K562 (cell line): ENCODE data around the gene MED20. TPM values are rescaled to one million over a fixed set of nuclear protein-coding genes. Genes with fewer than 3 reads are reported as not detected.

Experiments used
- ARID3A ChIP-seq: IDR thresholded peaks from 2 replicates; pipeline ENCODE4 v1.6.1; 2012; ENCODE audit warnings: low read depth, low read length, improper control_type of control experiment, borderline replicate concordance
- CEBPG ChIP-seq, 3 experiments: fragments of 200-800 bp in 1 of 3; sonication (Bioruptor generic) in 1 of 3; sonication (generic) in 1 of 3; formaldehyde crosslinking in 1 of 3; IDR thresholded peaks in 2 of 3; conservative IDR thresholded peaks in 1 of 3; 2 replicates each; pipeline versions ENCODE4 v1.6.1 to v1.8.0; 2016 to 2022; ENCODE audit warnings: missing compliant biosample characterization in 2 of 3, missing genetic modification characterization in 2 of 3, mild to moderate bottlenecking in 1 of 3, missing genetic modification reagents in 1 of 3
- CLOCK ChIP-seq: fragments of 250-450 bp; sonication (Bioruptor Pico); IDR thresholded peaks from 2 replicates; pipeline ENCODE4 v1.4.0; 2020; ENCODE audit warnings: mild to moderate bottlenecking, moderate library complexity, borderline replicate concordance
- HNRNPL ChIP-seq: fragments of 200-400 bp; formaldehyde crosslinking; IDR thresholded peaks from 2 replicates; pipeline ENCODE4 v1.6.1; 2017; ENCODE audit warnings: low read depth, mild to moderate bottlenecking, low read length
- HOXB6 ChIP-seq: fragments of 250-450 bp; sonication (Bioruptor Pico); IDR thresholded peaks from 2 replicates; pipeline ENCODE4 v1.5.1; 2022; ENCODE audit warnings: mild to moderate bottlenecking, borderline replicate concordance
- KAT7 ChIP-seq: sonication (generic); formaldehyde crosslinking; IDR thresholded peaks from 2 replicates; pipeline ENCODE4 v1.8.0; 2022; ENCODE audit warnings: missing genetic modification reagents, mild to moderate bottlenecking, borderline replicate concordance
- MITF ChIP-seq: IDR thresholded peaks from 2 replicates; pipeline ENCODE4 v1.6.1; 2014; ENCODE audit warnings: antibody characterized with exemption
- POLR3G ChIP-seq: IDR thresholded peaks from 2 replicates; pipeline ENCODE4 v1.6.1; 2011; ENCODE audit not compliant: insufficient read length, insufficient replicate concordance; ENCODE audit errors: extremely low read depth
- RBFOX2 ChIP-seq: fragments of 200-400 bp; formaldehyde crosslinking; IDR thresholded peaks from 2 replicates; pipeline ENCODE4 v1.6.1; 2017; ENCODE audit warnings: low read depth, mild to moderate bottlenecking, low read length, moderate library complexity
- SREBF2 ChIP-seq: sonication (generic); formaldehyde crosslinking; IDR thresholded peaks from 2 replicates; pipeline ENCODE4 v1.4.0; 2020; ENCODE audit warnings: mild to moderate bottlenecking, missing genetic modification reagents
- STAT5B ChIP-seq: fragments of 250-450 bp; sonication (Bioruptor Pico); IDR thresholded peaks from 2 replicates; pipeline ENCODE4 v1.8.0; 2021; ENCODE audit warnings: mild to moderate bottlenecking, inconsistent platforms
- ZBTB17 ChIP-seq: fragments of 450-650 bp; formaldehyde crosslinking; IDR thresholded peaks from 2 replicates; pipeline ENCODE4 v1.4.0; 2020; ENCODE audit warnings: mild to moderate bottlenecking
- ZNF511 ChIP-seq: sonication (generic); formaldehyde crosslinking; IDR thresholded peaks from 2 replicates; pipeline ENCODE4 v1.8.0; 2022; ENCODE audit warnings: mild to moderate bottlenecking, missing genetic modification reagents
- ZNF57 ChIP-seq: fragments of 450-650 bp; formaldehyde crosslinking; IDR thresholded peaks from 2 replicates; pipeline ENCODE4 v1.4.0; 2020; ENCODE audit warnings: mild to moderate bottlenecking, moderate library complexity
- ZNF699 ChIP-seq: fragments of 250-450 bp; sonication (Bioruptor Pico); IDR thresholded peaks from 2 replicates; pipeline ENCODE4 v1.8.0; 2021; ENCODE audit warnings: mild to moderate bottlenecking, moderate library complexity; ENCODE audit not compliant: insufficient replicate concordance
- polyA plus RNA-seq, 8 experiments: library from polyadenylated mRNA; depleted of rRNA in 4 of 8; stranded (reverse) in 5 of 8; unstranded in 3 of 8; fragments of >200 nt; fragmentation: Nextera tagmentation in 2 of 8; fragmentation: Illumina TruSeq in 1 of 8; extraction: Ambion mirVana in 2 of 8; extraction: Trizol in 1 of 8; gene quantifications; 2 replicates each; pipeline versions ENCODE4 v1.2.1 to v1.2.3, GENCODE V29; 2011 to 2014; ENCODE audit warnings: inconsistent platforms in 1 of 8, missing spikeins in 1 of 8
- total RNA-seq, 7 experiments: library from RNA; depleted of rRNA in 6 of 7; stranded (reverse); fragments of >200 nt in 6 of 7; fragmentation: Illumina TruSeq in 2 of 7; extraction: Trizol in 2 of 7; gene quantifications; 2 replicates each; pipeline versions ENCODE4 v1.2.1 to v1.2.3, GENCODE V29; 2011 to 2021; ENCODE audit warnings: low replicate concordance in 1 of 7

Gene MED20
- total and polyA plus RNA-seq, 9 of the 15 experiments (the other 6 are each of a cell fraction or from before 2014, with no cell fraction given), result 27.3 to 80.9 (median 46.0) TPM

GRCh38 chr6:41896281-41896680 lies 24.7 kb downstream of the MED20 start (continued):
- TF ChIP-seq KAT7 (CRISPR knock-in tag) (no peak), ZNF699 (CRISPR knock-in tag) (no peak), SREBF2 (CRISPR knock-in tag) (no peak), HNRNPL (no peak), ZNF57 (CRISPR knock-in tag) (no peak), CEBPG (CRISPR knock-in tag; IDR thresholded peaks at IDR 0.05) (no peak), CEBPG (tag; conservative IDR thresholded peaks at IDR 0.05 in 1 of 2, IDR thresholded peaks at IDR 0.05 in 1 of 2) (0 out of 4 replicates have a peak, but pooled peaks of 1 of the 2 experiments have one; percentile 35), CLOCK (no peak), ZNF511 (CRISPR knock-in tag) (no peak), RBFOX2 (no peak), ZBTB17 (no peak), MITF (no peak), ARID3A (0 out of 2 replicates have a peak, but pooled peaks have one; percentile 2), POLR3G (no peak), HOXB6 (CRISPR knock-in tag) (no peak), STAT5B (CRISPR knock-in tag) (no peak)
